BE2C (cell line): ENCODE results near the gene CDH6.

ENCODE experiments used
- DNase-seq: peaks from one replicate; pipeline ENCODE4 v3.0.0-alpha.2; 2020
- H3K27me3 ChIP-seq: fragments of 250-450 bp; sonication (Bioruptor Pico); 2 replicates; pipeline ENCODE4 v1.5.1; 2020; ENCODE audit warnings: mild to moderate bottlenecking
- H3K36me3 ChIP-seq: fragments of 250-450 bp; sonication (Bioruptor Pico); 2 replicates; pipeline ENCODE4 v1.5.1; 2020; ENCODE audit warnings: mild to moderate bottlenecking
- H3K4me1 ChIP-seq: fragments of 250-450 bp; sonication (Bioruptor Pico); 2 replicates; pipeline ENCODE4 v1.5.1; 2020
- H3K4me3 ChIP-seq: 2 replicates; pipeline ENCODE4 v1.5.1; 2011; ENCODE audit warnings: low read depth, low read length
- H3K9me3 ChIP-seq: fragments of 250-450 bp; sonication (Bioruptor Pico); 2 replicates; pipeline ENCODE4 v1.5.1; 2020
- TF ChIP-seq, protein P1 (sequence below): IDR thresholded peaks from 2 replicates; pipeline ENCODE4 v1.5.1; 2012; ENCODE audit warnings: mild to moderate bottlenecking, low read depth, low read length

CDH6 gene

DNA sequence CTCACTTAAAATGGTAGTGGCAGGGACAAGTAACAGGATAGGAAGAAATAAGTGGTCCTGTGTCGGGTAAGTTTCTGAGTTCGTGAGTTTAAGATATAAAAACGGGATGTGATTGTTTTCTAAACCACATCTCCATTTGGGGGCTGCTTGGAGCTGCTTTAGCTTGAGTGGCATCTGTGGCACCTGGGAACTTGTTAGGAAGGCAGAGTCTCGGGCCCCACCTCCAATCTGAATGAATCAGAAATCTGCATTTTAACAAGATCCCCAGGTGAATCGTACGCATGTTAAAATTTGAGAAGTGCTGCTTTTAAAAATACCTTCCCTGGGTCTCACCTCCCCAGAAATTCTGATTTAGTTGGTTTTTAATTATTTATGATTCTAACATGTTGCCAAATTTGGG lies 78.1 kb downstream of the CDH6 start:
- no peaks in the 10 kb centered on the region for H3K27me3 ChIP-seq
- TF ChIP-seq, protein P1, sequence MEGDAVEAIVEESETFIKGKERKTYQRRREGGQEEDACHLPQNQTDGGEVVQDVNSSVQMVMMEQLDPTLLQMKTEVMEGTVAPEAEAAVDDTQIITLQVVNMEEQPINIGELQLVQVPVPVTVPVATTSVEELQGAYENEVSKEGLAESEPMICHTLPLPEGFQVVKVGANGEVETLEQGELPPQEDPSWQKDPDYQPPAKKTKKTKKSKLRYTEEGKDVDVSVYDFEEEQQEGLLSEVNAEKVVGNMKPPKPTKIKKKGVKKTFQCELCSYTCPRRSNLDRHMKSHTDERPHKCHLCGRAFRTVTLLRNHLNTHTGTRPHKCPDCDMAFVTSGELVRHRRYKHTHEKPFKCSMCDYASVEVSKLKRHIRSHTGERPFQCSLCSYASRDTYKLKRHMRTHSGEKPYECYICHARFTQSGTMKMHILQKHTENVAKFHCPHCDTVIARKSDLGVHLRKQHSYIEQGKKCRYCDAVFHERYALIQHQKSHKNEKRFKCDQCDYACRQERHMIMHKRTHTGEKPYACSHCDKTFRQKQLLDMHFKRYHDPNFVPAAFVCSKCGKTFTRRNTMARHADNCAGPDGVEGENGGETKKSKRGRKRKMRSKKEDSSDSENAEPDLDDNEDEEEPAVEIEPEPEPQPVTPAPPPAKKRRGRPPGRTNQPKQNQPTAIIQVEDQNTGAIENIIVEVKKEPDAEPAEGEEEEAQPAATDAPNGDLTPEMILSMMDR, result no peak
- DNase-seq, result no peak

DNA sequence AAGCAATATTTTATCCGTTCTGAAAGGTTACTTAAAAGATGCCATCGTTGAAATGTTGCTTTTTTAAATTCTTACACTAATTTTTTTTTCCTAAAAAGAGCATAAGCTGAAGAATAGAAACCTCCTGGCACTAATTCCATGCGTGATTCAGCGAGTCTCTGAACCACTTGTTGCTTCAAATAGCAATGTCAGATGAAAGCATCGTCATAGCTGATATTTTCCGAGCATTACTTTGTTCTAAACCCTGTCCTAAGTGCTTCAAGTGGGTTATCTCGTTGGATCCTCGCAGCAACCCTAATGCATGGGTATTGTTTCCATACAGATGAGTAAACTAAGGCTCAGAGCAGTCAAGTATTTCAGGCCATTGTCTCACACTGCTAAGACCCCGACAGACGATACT lies 79.7 kb downstream of the CDH6 start:
- Histone ChIP-seq H3K36me3 (no peaks in the 10 kb centered on the region), H3K9me3 (no peaks in the 10 kb centered on the region), H3K27me3 (no peaks in the 10 kb centered on the region), H3K4me3 (no peak overlapping the region), H3K4me1 (no peaks in the 10 kb centered on the region)
- DNase-seq, result no peak
- TF ChIP-seq, protein P1, result no peak

More for the DNA sequence above, 78.1 kb downstream of the CDH6 start:
- Histone ChIP-seq H3K9me3 (no peaks in the 10 kb centered on the region), H3K36me3 (no peaks in the 10 kb centered on the region), H3K4me1 (no peaks in the 10 kb centered on the region), H3K4me3 (no peak overlapping the region)

DNA sequence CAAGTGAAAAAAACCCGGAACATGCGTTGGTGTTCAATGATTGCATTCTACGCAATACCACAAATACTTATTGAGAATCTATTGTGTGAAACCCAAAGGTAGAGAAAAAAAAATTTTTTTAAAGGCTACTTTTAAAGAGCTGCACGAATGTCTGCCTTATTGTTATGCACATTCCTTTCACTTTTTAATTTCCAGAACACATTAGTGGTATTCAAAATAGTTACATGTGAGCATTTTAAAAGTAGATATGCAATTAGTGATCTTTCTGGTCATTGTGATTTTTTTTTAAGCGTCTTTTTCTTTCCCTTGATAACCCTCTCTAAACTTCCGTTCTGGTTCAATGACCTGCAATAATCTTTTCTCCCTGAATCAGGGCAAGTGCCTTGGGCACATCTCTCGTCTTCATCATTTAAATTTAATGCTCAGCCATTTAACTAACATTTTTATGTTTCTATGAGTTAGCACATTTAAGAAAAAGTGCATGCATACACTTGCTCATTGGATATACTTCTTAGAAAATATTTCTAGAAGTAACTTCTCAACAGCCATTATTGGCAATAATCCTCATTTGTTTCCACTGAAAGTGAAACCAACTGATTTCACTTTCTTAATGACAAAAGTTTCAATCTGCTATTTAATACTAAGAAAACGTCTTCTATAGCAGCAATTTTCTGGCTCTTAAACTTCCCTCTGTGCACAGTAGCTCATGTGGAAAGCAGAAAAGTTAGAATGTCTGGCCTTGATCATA lies 80.3 kb downstream of the CDH6 start:
- Histone ChIP-seq H3K27me3 (no peaks in the 10 kb centered on the region), H3K4me3 (no peak overlapping the region), H3K9me3 (no peaks in the 10 kb centered on the region), H3K4me1 (no peaks in the 10 kb centered on the region), H3K36me3 (no peaks in the 10 kb centered on the region)
- no peak for DNase-seq
- TF ChIP-seq, protein P1, result no peak

DNA sequence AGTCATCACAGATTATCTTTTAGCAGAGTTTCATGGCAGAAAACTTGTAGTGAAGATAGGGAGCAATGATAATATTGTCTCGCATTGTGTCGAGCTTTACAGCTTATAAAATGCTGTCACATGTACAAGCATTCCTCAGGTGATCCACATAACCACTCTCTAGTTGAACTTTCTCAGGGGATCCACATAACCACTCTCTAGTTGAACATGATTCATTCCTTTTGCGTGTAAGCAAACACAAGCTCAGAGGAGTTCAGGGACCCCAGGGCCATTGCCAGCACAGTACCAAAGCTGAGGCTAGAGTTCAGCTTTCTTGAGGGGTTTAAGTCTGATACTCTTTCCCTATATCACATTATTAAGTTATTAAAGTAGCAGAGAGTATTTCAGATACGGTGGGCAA lies 86.7 kb downstream of the CDH6 start:
- DNase-seq, result no peak
- TF ChIP-seq, protein P1, result no peak
- no peaks in the 10 kb centered on the region for H3K36me3 ChIP-seq
- H3K9me3 ChIP-seq, result no peaks in the 10 kb centered on the region
- no peak overlapping the region for H3K4me3 ChIP-seq
- H3K4me1 ChIP-seq, result no peaks in the 10 kb centered on the region
- no peaks in the 10 kb centered on the region for H3K27me3 ChIP-seq

DNA sequence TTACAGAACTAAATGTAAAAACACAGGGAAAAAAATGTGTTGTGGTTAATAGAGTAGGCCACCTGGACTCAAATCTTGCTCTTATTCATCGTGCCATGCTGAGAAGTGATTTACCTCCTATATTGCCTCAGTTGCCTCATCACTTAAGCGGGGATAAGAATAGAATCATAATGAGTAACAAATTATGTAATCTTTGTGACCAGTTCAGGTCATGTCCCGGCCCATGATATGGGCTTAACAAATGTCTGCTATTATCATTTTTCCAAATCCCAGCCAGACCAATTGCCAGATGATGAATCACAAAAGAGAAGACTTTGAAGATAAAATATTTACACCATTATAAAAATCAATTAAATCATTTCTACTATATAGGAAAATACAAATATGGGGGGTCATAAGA lies 89.8 kb downstream of the CDH6 start:
- Histone ChIP-seq H3K27me3 (no peaks in the 10 kb centered on the region), H3K9me3 (no peaks in the 10 kb centered on the region), H3K36me3 (no peaks in the 10 kb centered on the region), H3K4me1 (no peaks in the 10 kb centered on the region), H3K4me3 (no peak overlapping the region)
- TF ChIP-seq, protein P1, result no peak
- DNase-seq, result no peak

DNA sequence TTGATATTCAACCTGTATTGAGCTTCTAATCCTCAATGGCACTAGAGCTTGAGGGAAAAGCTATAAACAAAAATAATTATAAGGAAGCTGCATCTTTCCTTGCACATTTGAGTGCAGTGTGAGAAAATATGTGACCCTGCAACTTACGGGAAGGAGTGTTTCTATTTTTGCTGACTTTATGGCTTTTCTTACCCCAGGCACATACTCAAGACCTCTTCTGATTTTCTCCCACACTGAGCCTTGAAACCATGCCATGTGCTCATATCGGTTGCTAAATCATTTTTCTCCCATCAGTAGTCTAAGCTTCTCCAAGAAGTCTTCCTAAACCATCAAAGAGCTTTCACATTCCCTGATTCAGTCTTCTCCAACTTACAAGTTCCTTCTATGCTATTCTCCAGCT lies 91.5 kb downstream of the CDH6 start:
- no peak for DNase-seq
- no peaks in the 10 kb centered on the region for H3K27me3 ChIP-seq
- H3K4me3 ChIP-seq, result no peak overlapping the region

More for the DNA sequence above, 91.5 kb downstream of the CDH6 start:
- no peaks in the 10 kb centered on the region for H3K4me1 ChIP-seq
- H3K36me3 ChIP-seq, result no peaks in the 10 kb centered on the region
- TF ChIP-seq, protein P1, result no peak
- H3K9me3 ChIP-seq, result no peaks in the 10 kb centered on the region
